Muscle of leg (tissue), 11 donors: ENCODE measurements around the gene MGAT5. TPM values are rescaled to one million over a fixed set of nuclear protein-coding genes. Genes with fewer than 3 reads are reported as not detected.

Experiments
- DNase-seq: peaks from one replicate; pipeline ENCODE4 v3.0.0; 2013
- H3K27ac ChIP-seq: one replicate; pipeline ENCODE4 v1.5.1; 2013; ENCODE audit warnings: mild to moderate bottlenecking, low read length, control low read depth
- H3K27me3 ChIP-seq: one replicate; pipeline ENCODE4 v1.6.1; 2013; ENCODE audit warnings: low read length; ENCODE audit not compliant: control insufficient read depth, insufficient read depth
- H3K36me3 ChIP-seq: one replicate; pipeline ENCODE4 v1.6.1; 2013; ENCODE audit warnings: low read length; ENCODE audit not compliant: control insufficient read depth, insufficient read depth
- H3K4me1 ChIP-seq: one replicate; pipeline ENCODE4 v1.6.1; 2013; ENCODE audit warnings: low read length; ENCODE audit not compliant: control insufficient read depth, insufficient read depth
- H3K4me3 ChIP-seq: one replicate; pipeline ENCODE4 v1.5.1; 2013; ENCODE audit warnings: low read length, control low read depth
- H3K9me3 ChIP-seq: replicated peaks from 2 replicates; pipeline ENCODE4 v1.6.1; 2013; ENCODE audit warnings: low read depth, low read length; ENCODE audit not compliant: control insufficient read depth
- WGBS: methylation state at CpG from one replicate; pipeline ENCODE4 v1.1.5; 2013; ENCODE audit warnings: missing lambda C conversion rate; ENCODE audit not compliant: insufficient coverage; 5-methylcytosine and 5-hydroxymethylcytosine counted together
- polyA plus RNA-seq, 8 donors: library from polyadenylated mRNA; unstranded; fragments of 120-200 nt; gene quantifications; one replicate each; pipeline versions ENCODE4 v1.2.1 to v1.2.3, GENCODE V29; 2013; ENCODE audit warnings: inconsistent platforms in 1 of 8, low replicate concordance in 1 of 8; ENCODE audit not compliant: insufficient read length in 8 of 8, insufficient read depth in 1 of 8
- total RNA-seq: library from RNA; stranded (reverse); fragments of 120-200 nt; gene quantifications from one replicate; pipeline ENCODE4 v1.2.4, GENCODE V29; 2013

MGAT5 gene
- total and polyA plus RNA-seq, 9 donors, result 14.5 to 29.7 (median 23.8) TPM

DNA sequence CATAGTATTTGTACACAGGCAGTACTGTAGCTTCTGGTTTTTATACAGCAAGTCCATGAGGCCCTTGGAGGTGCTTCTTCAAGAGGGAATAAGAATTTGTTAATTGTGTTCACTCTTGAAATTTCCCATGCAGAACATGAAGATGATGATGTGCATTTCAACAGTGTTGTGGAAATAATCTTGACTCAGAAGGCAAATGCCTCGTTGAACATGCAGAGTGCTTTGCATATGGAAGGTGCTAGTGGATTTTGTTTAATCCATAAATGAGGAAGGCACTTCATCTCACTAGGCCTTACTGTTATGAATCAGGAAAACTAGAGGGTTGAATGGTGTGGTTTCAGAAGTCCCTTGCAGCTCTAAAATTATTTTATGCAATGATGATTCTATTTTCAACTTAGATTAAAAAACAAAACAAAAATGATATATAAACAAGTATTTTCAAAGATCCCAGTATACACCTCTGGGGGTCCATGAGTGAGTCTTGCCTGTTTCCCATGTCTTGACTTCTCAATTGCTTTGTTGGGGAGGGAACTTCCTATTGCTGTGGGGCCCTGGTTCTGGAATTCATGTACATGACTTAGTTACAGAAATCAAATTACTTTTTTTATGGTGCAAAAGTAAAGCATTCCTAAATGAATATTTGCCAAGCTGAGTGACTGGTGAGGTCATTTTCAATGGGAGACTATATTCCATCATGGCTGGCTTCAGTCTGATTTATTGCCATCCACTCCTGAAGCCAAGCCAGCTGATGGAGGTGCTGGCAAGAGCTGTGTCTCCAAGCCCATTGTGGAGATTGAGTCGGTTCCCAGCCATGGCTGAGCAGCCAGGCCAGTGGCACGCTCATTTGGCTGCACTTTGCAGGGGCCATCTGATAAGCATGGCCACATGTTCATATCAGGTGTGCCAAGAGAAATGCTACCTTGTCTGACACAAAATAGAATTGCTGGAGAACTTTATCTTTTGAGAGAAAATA lies 56.5 kb downstream of the MGAT5 start:
- peaks cover 31% of the 10 kb centered on the region for H3K4me1 ChIP-seq
- no peak overlapping the region for H3K27ac ChIP-seq
- no peak for DNase-seq
- no peak overlapping the region for H3K4me3 ChIP-seq
- H3K27me3 ChIP-seq, result no peaks in the 10 kb centered on the region
- 52% methylated on average over 2 of the region's 3 CpGs for WGBS
- H3K9me3 ChIP-seq, result peaks cover 2% of the 10 kb centered on the region
- H3K36me3 ChIP-seq, result no peaks in the 10 kb centered on the region

DNA sequence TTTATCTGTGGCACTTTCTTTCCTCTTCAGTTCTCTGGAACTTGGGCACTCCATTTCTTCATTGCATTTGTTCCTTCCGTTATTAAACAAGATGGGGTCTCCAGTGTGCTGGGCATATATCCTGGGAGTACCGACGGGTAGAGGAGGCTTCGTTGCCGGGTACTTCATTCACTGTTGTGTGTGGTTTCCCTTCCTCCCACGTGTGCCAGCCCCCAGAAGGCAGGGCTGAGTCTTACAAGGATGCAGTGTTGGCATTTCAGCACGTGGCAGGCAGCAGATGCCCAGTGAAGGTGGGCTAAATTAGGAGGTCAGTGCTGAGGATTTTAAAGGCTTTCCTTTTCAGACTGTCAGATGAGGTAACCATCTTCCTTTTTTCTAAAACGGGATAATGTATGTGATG lies 58.6 kb downstream of the MGAT5 start:
- peak overlapping the region; percentile 25 for H3K27ac ChIP-seq
- peaks cover under 1% of the 10 kb centered on the region for H3K36me3 ChIP-seq
- peaks cover 2% of the 10 kb centered on the region for H3K9me3 ChIP-seq
- no peaks in the 10 kb centered on the region for H3K27me3 ChIP-seq
- 72% methylated on average over 5 of the region's 8 CpGs for WGBS
- no peak overlapping the region for H3K4me3 ChIP-seq
- no peak for DNase-seq
- H3K4me1 ChIP-seq, result peaks cover 41% of the 10 kb centered on the region

DNA sequence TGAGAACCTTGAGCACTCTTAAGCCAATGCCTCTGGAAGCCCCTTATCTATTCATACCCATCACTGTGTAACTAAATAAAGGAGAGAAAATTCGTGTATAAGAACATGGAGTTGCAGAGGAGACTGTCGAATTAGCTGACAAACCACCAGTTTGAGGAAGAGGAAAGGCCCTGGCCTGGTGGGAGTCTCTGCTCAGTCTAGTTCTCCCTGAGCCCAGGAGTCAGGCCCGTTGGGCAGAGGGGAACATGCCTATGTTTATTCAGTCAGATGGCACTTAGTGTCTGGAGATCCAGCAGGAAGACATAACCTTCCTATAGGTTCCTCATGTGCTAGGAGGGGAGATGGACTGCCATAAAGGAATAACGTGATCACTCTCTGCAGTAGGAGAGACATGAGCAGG lies 60.3 kb downstream of the MGAT5 start:
- 42% methylated on average over 3 of the region's 4 CpGs for WGBS
- Histone ChIP-seq H3K4me3 (no peak overlapping the region), H3K36me3 (peaks cover 13% of the 10 kb centered on the region), H3K4me1 (peaks cover 48% of the 10 kb centered on the region), H3K9me3 (no peaks in the 10 kb centered on the region), H3K27ac (peak overlapping the region; percentile 92), H3K27me3 (no peaks in the 10 kb centered on the region)
- no peak for DNase-seq

DNA sequence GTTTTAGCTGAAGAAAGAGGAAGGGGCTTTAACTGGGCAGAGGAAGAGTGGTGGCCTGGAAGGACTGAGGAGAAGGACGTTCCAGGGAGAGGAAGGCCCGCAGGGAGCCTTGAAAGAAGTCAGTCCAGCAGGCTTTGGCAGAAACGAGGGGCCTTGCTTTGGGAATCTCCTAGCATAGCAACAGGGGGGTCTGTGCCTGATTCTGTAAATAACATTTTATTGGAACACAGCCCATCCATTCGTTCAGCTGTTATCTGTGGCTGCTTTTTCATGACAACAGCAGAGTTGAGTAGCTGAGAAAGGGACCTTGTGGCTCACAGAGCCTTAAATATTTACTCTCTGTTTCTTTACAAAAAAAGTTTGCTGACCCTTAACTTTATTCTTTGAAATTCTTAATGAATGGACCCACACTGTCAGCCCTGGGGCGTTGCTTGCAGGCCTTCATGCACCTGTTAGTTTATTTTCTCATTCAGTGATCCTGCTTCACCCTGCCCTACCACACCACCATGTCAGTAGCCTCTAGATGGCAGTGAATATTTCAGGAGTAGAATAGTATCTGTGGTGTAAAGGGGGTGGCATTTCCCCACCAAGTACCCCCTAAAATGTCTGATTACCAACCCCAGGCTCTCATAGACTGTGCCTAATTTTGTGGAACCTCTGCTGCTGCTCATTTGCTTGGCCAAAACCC lies 61.0 kb downstream of the MGAT5 start:
- WGBS, result 0% methylated on average over 1 of the region's 5 CpGs
- peak; percentile 89 for DNase-seq
- Histone ChIP-seq H3K9me3 (no peaks in the 10 kb centered on the region), H3K4me3 (no peak overlapping the region), H3K27me3 (no peaks in the 10 kb centered on the region), H3K36me3 (peaks cover 13% of the 10 kb centered on the region), H3K4me1 (peaks cover 48% of the 10 kb centered on the region), H3K27ac (peak overlapping the region; percentile 92)

GRCh38 chr2:134315471-134315870 lies 61.6 kb downstream of the MGAT5 start:
- no peaks in the 10 kb centered on the region for H3K9me3 ChIP-seq
- no peaks in the 10 kb centered on the region for H3K27me3 ChIP-seq
- H3K4me1 ChIP-seq, result peaks cover 50% of the 10 kb centered on the region
- no CpG with 5 or more reads among the region's 2 CpGs for WGBS
- H3K36me3 ChIP-seq, result peaks cover 13% of the 10 kb centered on the region
- DNase-seq, result peak; percentile 31
- no peak overlapping the region for H3K4me3 ChIP-seq
- peak overlapping the region; percentile 92 for H3K27ac ChIP-seq

- DNase-seq, result peak; percentile 27
Observed at GRCh38 chr2:134319596-134320254, 65.9 kb downstream of the MGAT5 start.

DNA sequence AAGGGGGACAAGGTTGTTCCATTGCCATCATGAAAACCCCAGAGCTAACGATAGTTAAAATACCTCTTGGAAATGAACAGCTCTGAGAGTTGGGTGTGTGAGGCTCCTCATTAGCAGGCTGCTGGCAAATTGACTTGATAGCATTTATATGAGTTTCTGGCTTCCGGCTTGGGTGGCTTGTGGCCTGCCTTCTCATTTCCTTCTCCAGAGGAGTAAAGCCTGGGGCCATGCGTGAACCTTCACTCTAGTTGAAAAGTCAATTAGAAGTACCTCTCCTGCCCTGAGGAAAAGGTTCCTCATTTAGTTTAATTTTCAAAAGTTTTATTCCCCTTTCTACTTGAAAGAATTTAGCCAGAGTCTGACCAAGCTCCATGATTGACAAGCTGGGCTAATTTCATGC lies 67.1 kb downstream of the MGAT5 start:
- no peak for DNase-seq
- peaks cover 13% of the 10 kb centered on the region for H3K36me3 ChIP-seq
- H3K27ac ChIP-seq, result no peak overlapping the region
- 50% methylated on average over 2 of the region's 3 CpGs for WGBS
- no peaks in the 10 kb centered on the region for H3K9me3 ChIP-seq
- peaks cover 21% of the 10 kb centered on the region for H3K4me1 ChIP-seq
- H3K4me3 ChIP-seq, result no peak overlapping the region
- no peaks in the 10 kb centered on the region for H3K27me3 ChIP-seq

More at GRCh38 chr2:134319596-134320254, 65.9 kb downstream of the MGAT5 start:
- Histone ChIP-seq H3K27ac (no peak overlapping the region), H3K27me3 (no peaks in the 10 kb centered on the region), H3K4me1 (peaks cover 30% of the 10 kb centered on the region), H3K4me3 (no peak overlapping the region), H3K9me3 (no peaks in the 10 kb centered on the region), H3K36me3 (peaks cover 13% of the 10 kb centered on the region)
- 71% methylated on average over 1 of the region's 2 CpGs for WGBS

- DNase-seq, result no peak
- no peaks in the 10 kb centered on the region for H3K27me3 ChIP-seq
- H3K36me3 ChIP-seq, result no peaks in the 10 kb centered on the region
- H3K9me3 ChIP-seq, result no peaks in the 10 kb centered on the region
- no peak overlapping the region for H3K27ac ChIP-seq
- H3K4me3 ChIP-seq, result no peak overlapping the region
- WGBS, result no CpG with 5 or more reads among the region's 1 CpG
- peaks cover 7% of the 10 kb centered on the region for H3K4me1 ChIP-seq
Observed at GRCh38 chr2:134323777-134324176, 69.9 kb downstream of the MGAT5 start.

GRCh38 chr2:134324430-134324829 lies 70.6 kb downstream of the MGAT5 start:
- DNase-seq, result no peak
- WGBS, result no CpG with 5 or more reads among the region's 4 CpGs
- Histone ChIP-seq H3K27ac (no peak overlapping the region), H3K4me1 (peaks cover 7% of the 10 kb centered on the region), H3K4me3 (no peak overlapping the region), H3K27me3 (no peaks in the 10 kb centered on the region), H3K9me3 (no peaks in the 10 kb centered on the region), H3K36me3 (no peaks in the 10 kb centered on the region)

DNA sequence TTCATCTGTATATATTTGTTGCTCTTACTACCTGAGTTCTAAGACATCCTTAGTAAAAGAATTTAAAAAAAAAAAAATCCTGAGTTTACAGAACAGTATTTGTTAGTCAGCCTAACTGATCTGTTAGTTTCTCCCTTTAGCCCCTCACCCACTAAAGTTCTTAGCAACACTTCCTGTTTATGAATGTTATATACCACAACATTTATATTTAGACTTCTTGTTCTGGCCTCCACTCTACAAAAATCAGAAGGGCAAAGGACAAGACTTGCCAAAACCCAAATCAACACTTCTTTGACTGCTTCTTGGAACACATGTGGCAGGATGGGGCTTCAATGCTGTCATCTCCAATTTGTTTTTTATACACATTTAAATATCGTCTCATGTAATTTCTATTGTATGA lies 71.1 kb downstream of the MGAT5 start:
- WGBS, result no CpG with 5 or more reads among the region's 1 CpG
- no peaks in the 10 kb centered on the region for H3K36me3 ChIP-seq
- no peak overlapping the region for H3K4me3 ChIP-seq
- H3K27me3 ChIP-seq, result no peaks in the 10 kb centered on the region
- no peaks in the 10 kb centered on the region for H3K9me3 ChIP-seq
- H3K4me1 ChIP-seq, result peaks cover 7% of the 10 kb centered on the region
- peak overlapping the region; percentile 9 for H3K27ac ChIP-seq
- DNase-seq, result peak; percentile 69
